Epithelial cell of proximal tubule (primary cell): ENCODE results near the gene ADGRG4. TPM values are rescaled to one million over a fixed set of nuclear protein-coding genes. Genes with fewer than 3 reads are reported as not detected.

Source experiments
- DNase-seq: peaks from one replicate; pipeline ENCODE4 v3.0.0-alpha.2; 2011; ENCODE audit warnings: low read depth
- H3K4me3 ChIP-seq: 2 replicates; pipeline ENCODE4 v1.5.1; 2011; ENCODE audit warnings: low read depth, mild to moderate bottlenecking, low read length
- total RNA-seq: library from RNA; depleted of rRNA; stranded (reverse); fragments of >200 nt; gene quantifications from 2 replicates; pipeline ENCODE4 v1.2.3, GENCODE V29; 2015
- TF ChIP-seq, protein P1 (sequence below): conservative IDR thresholded peaks from 2 replicates; pipeline ENCODE4 v1.5.1; 2012; ENCODE audit warnings: low read depth, mild to moderate bottlenecking, low read length

The ADGRG4 gene
- total RNA-seq, 1 donor from 2014 or later, result not detected

DNA sequence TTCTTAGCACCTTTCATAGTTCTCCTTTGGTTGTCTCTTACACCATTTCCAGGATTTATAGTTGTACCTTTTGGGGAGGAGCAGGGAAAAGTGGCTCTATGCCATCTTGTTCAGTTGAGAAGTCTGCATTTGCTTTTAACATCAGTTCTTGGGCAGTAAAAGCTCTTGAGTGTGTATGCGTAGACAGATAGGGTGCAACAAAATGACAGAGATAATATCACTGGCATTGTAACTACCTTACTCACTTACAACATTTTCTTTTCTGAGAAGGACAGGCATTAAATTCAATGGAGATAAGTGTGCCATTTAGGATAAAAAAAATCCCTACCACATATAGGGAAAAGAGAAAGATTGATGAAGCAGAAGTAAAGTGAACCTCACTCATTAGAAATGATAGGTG lies 38.9 kb downstream of the ADGRG4 start:
- TF ChIP-seq, protein P1, sequence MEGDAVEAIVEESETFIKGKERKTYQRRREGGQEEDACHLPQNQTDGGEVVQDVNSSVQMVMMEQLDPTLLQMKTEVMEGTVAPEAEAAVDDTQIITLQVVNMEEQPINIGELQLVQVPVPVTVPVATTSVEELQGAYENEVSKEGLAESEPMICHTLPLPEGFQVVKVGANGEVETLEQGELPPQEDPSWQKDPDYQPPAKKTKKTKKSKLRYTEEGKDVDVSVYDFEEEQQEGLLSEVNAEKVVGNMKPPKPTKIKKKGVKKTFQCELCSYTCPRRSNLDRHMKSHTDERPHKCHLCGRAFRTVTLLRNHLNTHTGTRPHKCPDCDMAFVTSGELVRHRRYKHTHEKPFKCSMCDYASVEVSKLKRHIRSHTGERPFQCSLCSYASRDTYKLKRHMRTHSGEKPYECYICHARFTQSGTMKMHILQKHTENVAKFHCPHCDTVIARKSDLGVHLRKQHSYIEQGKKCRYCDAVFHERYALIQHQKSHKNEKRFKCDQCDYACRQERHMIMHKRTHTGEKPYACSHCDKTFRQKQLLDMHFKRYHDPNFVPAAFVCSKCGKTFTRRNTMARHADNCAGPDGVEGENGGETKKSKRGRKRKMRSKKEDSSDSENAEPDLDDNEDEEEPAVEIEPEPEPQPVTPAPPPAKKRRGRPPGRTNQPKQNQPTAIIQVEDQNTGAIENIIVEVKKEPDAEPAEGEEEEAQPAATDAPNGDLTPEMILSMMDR, result no peak
- no peak overlapping the region for H3K4me3 ChIP-seq
- no peak for DNase-seq

DNA sequence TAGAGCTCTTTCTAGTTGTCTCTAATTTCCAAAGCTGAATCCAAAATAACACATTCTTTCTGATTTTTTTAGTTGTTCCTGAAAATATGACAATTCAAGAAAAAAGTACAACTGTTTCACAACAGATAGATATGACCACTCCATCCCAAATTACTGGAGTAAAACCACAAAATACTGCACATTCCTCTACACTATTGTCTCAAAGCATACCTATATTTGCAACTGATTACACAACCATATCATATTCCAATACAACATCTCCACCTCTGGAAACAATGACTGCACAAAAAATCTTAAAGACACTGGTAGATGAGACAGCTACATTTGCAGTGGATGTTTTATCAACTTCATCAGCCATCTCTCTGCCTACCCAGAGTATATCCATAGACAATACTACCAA lies 43.6 kb downstream of the ADGRG4 start:
- H3K4me3 ChIP-seq, result no peak overlapping the region
- TF ChIP-seq, protein P1, result no peak
- no peak for DNase-seq

DNA sequence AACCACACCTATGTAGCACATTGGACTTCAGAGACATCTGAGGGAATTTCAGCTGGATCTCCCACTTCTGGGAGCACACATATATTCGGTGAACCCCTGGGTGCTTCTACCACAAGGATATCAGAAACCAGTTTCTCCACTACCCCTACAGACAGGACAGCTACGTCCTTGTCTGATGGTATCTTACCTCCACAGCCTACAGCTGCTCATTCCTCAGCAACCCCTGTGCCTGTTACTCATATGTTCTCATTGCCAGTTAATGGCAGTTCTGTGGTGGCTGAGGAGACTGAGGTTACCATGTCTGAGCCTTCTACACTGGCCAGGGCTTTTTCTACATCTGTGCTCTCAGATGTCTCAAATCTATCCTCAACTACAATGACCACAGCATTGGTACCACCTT lies 45.7 kb downstream of the ADGRG4 start:
- DNase-seq, result no peak
- TF ChIP-seq, protein P1, result no peak
- no peak overlapping the region for H3K4me3 ChIP-seq

DNA sequence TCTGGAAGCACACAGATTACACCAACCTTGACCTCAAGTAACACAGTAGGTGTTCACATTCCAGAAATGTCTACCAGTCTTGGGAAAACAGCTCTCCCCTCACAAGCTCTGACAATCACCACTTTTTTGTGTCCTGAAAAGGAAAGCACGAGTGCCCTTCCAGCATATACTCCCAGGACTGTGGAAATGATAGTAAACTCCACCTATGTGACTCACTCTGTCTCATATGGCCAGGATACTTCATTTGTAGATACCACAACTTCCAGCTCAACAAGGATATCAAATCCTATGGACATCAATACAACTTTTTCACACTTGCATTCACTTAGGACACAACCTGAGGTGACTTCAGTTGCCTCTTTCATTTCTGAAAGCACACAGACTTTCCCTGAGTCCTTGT lies 46.9 kb downstream of the ADGRG4 start:
- TF ChIP-seq, protein P1, result no peak
- no peak for DNase-seq
- no peak overlapping the region for H3K4me3 ChIP-seq

DNA sequence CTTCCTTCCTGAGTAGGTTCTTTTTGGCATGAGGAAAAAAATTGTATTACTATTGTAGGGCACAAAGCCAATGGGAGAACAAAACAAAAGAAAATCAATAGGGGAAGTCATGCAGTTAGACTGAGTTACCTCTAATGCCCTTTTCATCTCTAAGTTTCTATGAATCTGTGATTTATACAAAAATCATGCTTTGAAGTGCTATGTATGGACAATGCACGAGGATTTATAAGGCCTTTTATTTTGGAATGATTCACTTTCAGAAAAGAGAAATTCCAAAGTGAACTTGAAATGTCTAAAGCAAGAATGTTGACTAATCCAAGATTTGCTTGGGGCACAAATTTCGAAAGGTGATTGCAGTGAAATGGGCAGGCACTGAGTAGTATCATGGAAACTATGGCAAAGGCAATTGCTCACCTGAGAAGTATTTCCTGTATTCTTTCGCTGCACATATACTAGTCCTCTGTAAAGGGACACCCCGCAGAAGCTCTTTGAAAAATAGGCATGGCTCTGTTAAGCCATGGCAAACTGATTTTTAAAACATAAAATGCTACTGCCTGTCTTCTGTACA lies 52.8 kb downstream of the ADGRG4 start:
- no peak overlapping the region for H3K4me3 ChIP-seq
- TF ChIP-seq, protein P1, result no peak
- peak; percentile 12 for DNase-seq

GRCh38 chrX:136354201-136354600 lies 53.4 kb downstream of the ADGRG4 start:
- H3K4me3 ChIP-seq, result no peak overlapping the region
- no peak for DNase-seq

GRCh38 chrX:136369377-136369776 lies 68.6 kb downstream of the ADGRG4 start:
- TF ChIP-seq, protein P1, result no peak
- no peak for DNase-seq
- no peak overlapping the region for H3K4me3 ChIP-seq

More at GRCh38 chrX:136354201-136354600, 53.4 kb downstream of the ADGRG4 start:
- TF ChIP-seq, protein P1, result no peak
